HG02678 (cell line): ENCODE measurements around the gene NCK2.
A peak's percentile ranks its signal among the peaks of the same experiment; 100 is the strongest.

Source experiments
- ATAC-seq: cut with Tn5 transposase; IDR thresholded peaks from one replicate; pipeline ENCODE4 v1.9.1; 2021; ENCODE audit warnings: mild to moderate bottlenecking, moderate library complexity; ENCODE audit not compliant: unreplicated experiment

The NCK2 gene

GRCh38 chr2:105866216-105867185, 121.8 kb downstream of the NCK2 start:
- no peak for ATAC-seq

- no peak for ATAC-seq
Observed at GRCh38 chr2:105867587-105867986, 122.9 kb downstream of the NCK2 start.

DNA sequence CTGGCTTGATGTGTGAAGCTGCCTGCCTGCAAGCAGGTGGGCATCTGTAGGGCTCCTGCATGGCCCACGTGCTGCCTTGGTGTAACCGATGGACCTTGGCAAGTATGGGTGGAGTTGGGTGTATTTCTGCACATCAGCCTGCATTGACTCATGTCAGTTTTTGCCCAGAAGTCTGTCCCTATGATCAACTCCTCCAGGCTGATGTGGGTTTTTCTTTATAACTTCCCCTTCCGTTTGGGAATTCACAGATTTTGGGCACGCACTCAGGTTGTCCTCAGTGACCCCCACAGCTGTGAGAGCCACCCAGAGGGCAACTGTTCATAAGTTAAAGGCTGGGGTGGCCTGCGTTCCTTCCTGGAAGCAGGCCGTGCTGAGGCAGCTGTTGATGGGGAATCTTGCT, 123.3 kb downstream of the NCK2 start:
- ATAC-seq, result no peak

GRCh38 chr2:105869341-105869740, 124.6 kb downstream of the NCK2 start:
- no peak for ATAC-seq

DNA sequence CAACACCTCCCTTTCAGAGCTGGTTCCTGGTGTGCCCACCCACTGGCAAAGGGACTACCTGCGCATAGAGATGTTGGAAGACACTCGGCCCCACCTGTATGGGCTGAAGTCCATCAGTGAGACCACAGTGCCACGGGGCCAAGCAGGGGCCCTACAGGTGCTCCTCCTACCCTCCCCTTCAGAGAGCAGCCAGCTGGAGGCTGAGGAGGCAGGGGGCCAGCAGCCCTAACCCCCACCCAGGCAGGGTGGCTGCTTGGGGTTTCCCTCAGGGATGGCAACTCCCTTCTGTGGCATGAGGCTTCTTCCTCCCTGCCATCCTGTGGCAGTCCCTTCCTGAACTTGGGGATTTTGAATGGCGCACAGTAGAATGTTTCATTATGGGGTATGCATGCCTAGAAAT, 125.3 kb downstream of the NCK2 start:
- no peak for ATAC-seq

- ATAC-seq, result no peak
Observed at GRCh38 chr2:105870858-105871257, 126.1 kb downstream of the NCK2 start.

DNA sequence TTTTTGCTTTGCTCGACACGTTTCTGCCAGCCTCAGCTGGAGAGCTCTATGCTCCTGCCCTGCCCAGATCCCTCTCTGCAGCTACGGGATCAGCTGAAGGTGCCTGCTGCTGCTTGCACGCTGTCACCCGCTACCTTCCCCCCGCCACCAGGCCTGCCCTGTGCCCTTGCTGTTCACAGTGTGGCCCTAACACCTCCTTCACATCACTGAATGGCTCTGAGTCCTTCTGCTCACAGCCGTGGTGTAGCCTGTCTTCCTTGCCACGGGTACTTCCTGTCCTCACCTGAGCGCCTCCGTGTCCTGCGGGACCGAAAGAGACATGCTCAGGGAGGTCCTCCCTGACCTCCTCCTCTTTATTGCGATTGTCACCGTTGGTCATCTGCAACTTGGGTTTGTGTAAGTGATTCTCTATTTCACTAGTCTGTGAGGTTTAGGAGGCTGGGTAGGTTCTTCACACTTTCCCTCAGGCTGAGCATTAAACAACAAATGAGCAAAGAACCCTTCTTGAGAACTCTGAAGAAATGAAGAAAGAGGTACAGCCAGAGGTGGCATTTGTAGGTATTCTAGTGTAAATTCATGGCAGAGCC, 127.5 kb downstream of the NCK2 start:
- no peak for ATAC-seq

DNA sequence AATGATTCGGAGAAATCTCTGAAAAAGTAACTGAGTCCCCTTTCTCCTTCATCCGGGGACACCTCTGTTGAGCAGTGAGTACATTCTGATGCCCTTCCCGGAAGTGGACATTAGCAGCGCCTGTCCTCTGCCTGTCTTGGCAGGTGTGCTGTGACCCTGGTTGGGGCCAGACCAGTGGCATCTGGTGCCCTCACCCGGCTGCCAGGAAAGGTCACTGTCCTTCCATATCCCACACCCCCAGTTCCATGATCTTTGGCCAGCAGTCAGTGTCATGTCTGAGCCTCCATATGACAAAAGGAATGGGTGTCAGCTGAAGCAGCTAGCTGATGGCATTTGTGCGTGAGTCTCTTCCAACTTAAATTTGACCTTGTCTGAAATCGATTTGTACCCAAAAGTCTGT, 128.1 kb downstream of the NCK2 start:
- ATAC-seq, result no peak

DNA sequence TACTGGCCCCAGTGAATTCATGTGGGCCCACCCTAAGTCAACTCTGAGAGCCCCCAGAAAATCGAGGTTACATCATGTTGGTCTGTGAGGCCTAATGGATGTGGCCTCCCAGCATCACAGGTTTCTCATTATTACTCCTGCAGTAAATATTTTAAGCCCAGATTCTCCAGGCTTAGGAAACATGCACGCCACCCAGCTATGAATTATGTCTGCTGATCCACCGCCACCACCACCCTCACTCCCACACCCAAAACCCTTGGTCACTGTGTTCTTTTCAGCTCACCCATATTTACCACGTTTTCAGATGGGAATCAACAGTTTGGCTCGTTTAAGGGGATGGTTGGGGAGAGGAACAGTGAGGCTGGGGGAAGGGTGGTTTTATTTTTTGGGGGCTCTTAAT, 128.6 kb downstream of the NCK2 start:
- ATAC-seq, result peak; percentile 18

- ATAC-seq, result peak; percentile 82
Observed at GRCh38 chr2:105873721-105874120, 129.0 kb downstream of the NCK2 start.

DNA sequence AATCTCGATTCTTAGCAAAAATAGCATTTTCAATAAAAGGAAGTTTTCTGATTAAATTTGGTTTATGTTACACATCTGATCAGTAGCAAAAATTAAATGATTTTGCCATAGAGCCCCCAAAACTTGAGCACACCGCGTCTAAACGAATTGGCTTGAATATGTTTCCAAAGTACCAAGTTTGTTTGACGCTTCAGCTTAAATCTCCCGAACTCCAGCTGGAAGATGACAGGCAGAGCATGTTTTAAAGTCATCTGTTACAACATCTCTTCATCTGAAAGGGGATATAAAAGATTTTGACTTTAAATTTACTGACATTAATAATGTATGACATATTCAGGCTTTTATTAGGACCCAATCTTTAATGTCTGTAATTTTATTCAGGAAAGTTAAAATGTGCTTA, 129.8 kb downstream of the NCK2 start:
- ATAC-seq, result no peak

DNA sequence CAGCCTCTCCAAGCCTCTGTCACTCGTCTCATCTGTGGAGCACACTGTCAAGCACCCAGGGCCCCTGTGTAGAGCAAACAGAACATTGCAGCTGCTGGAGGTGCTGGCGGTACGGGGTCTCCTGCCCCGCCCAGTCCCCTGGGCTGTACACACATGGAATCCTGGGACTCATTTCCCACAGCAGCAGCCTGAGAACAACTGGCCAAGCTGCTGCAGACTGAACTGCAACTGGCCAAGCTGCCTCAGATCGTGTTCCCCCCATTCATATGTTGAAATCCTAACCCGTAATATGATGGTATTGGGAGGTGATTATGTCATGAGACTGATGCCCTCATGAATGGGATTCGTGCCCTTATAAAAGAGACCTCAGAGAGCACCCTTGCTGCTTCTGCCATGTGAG, 130.5 kb downstream of the NCK2 start:
- ATAC-seq, result no peak

DNA sequence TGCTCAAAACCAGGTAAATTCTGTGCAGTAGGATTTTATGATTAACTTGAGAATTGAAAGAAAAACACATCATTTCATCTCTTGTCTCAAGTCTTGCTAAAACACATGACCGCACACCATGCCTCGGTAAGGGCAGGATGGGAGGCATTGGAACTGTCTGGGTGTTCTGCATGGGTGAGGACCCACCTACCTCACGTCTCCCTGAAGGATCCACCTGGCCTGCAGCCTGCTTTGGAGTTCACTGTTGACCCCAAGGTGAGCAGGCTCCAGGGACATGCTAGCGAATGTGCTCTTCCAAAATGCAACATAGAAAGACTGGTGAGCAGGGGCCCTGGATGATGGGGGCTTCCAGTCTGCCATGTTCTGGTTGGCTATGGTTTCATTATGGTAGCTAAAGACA, 131.5 kb downstream of the NCK2 start:
- ATAC-seq, result no peak

DNA sequence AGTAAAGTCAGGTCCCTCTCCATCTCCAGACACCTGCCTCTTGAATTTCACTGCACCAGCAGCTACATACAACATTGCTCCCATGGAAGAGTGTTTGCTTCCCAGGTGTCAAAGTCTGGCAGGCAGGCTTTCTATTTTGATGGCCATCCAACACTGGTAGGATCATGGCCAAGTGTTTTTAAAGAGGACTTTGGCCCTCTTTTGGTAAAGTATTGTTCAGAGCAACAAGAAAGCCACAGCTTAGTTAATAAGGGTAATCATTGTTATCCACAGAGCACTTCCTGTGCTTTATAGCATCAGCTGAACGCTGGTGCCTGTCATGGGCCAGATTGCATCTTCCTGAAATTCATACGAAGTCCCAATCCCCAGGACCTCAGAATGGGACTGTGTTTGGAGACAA, 133.2 kb downstream of the NCK2 start:
- ATAC-seq, result no peak

DNA sequence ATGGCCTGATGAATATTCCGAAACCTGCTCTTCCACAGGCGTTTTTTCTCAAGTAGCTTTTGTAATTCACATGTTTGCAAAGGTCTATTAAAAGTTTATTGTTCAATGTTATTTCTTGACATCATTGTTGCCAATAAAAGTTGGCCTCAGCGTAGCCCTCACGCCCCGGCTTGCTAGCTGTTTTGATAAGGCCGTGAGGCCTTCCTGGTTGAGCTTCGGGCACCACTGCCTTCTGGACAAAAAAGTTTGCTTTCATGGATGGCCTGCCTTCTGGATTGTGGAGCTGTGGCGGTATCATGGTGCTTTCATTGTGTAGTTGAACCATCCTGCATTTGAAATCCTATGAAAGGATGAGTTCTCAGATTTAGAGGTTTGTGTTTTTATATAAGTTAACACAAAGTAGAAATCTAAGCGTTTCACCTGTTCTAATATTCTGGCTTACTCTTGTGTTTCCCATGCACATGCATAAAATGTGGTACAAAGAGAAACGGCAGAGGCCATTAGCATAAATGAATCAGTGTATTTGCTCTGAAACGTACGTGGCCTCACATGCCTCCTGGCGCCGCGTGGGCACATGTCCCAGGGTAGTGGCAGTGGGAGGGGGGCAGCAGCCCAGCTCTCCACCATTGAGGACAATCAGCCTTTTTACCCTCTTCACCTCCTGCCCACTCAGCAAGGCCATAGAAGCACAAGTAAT, 134.5 kb downstream of the NCK2 start:
- no peak for ATAC-seq

DNA sequence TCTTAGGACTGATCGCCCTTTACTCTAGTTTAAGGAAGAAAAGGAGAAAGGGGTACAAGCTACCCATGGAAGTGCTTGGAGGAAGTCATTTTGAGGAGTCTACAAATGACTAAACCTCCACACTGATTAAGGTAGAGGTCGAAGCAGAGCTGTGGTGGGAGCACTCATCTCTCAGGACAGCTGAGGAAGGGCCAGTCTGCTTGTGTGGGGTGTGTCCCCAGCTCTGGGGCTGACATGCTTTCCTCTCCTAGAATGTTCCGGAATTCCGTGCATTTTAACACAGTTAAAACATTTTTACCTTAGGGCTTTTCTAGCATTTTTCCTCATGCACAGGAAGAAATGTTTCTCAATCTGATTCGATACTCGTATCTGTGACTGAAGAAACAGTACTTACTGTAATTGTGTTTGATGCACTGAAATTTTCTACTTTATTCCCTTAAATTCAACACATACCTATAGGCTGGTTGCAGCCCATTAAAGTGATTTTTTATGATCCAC, 135.1 kb downstream of the NCK2 start:
- ATAC-seq, result no peak

- no peak for ATAC-seq
Observed at GRCh38 chr2:105880637-105881036, 135.9 kb downstream of the NCK2 start.

- ATAC-seq, result no peak
Observed at GRCh38 chr2:105881286-105882136, 136.8 kb downstream of the NCK2 start.

GRCh38 chr2:105882341-105882740, 137.6 kb downstream of the NCK2 start:
- ATAC-seq, result no peak

DNA sequence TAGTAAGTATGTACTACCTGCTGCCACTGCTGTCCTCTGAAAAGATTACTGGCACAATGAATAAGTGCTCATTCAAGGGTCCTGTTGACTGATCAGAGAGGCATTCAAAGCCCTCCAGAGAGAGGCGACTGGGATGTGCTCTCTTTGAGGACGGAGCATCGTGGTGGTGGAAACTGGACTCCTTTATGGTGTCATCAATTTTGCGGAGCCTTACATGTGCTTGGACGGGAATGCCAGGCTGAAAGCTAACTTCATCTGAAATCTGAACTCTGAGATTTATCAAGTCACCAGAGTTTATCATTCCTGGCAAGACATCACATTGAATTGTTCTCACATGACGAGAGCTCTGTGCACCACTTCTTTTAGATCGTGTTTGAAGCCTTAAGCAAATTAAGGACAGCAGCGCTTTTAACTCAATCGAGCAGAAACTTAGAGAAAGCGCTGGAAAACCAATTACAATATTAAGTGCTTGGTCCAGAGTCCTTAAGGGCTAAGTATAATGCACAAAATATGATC, 138.3 kb downstream of the NCK2 start:
- no peak for ATAC-seq
